ENCODE measurements around the gene ADRA2B. TPM values are rescaled to one million over a fixed set of nuclear protein-coding genes. Genes with fewer than 3 reads are reported as not detected.

ADRA2B gene
- total and polyA plus RNA-seq, 2 donors (not counting 1 experiment from before 2014, with no cell fraction given) = 0.27 to 0.46 TPM

- Mint-ChIP-seq H3K4me1 (peaks cover 27% of the 10 kb centered on the region), H3K9me3 (ENCODE audit: insufficient read depth) (no peaks in the 10 kb centered on the region), H3K27ac (peak within 1 kb of the TSS; percentile 41), H3K27me3 (no peaks in the 10 kb centered on the region), H3K4me3 (no peak within 1 kb of the TSS)
- H3K27me3 ChIP-seq (replicated peaks in 1 of 4; ENCODE audit: control extremely low read depth in 1 of 4, control insufficient read depth in 3 of 4, insufficient read depth in 4 of 4, low read length in 3 of 4) = no peaks in the 10 kb centered on the region
- H3K9ac ChIP-seq (ENCODE audit: low read length) = no peak within 1 kb of the TSS
- WGBS (ENCODE audit: insufficient coverage) = 16% methylated on average over 10 of the region's 17 CpGs
- peaks cover 10 to 20% of the 10 kb centered on the region in 2 donors for H3K4me1 ChIP-seq (ENCODE audit: control insufficient read depth in 2 of 2, insufficient read depth in 2 of 2, low read length in 2 of 2)
- ChIA-PET POLR2A (interaction anchor here (0.6 to 2.3 kb wide), 5 partner anchors 10 to 95 kb away, joined by 3 to 15 read pairs (median 4); no protein-coding TSS in a partner anchor), CTCF (interaction anchor here (0.6 to 23.6 kb wide), 34 partner anchors 9 to 641 kb away, joined by 3 to 1065 read pairs (median 6); partner anchors contain the start of genes ADRA2B, ANKRD36C, CIAO1 and STARD7)
- peak within 1 kb of the TSS; percentile 20 for H3K4me2 ChIP-seq (replicated peaks; ENCODE audit: low read depth, low read length, poor library complexity, severe bottlenecking)
- peaks cover 3% of the 10 kb centered on the region for H4K20me1 ChIP-seq (ENCODE audit: control insufficient read depth, insufficient read depth, low read length, poor library complexity, severe bottlenecking)
- ATAC-seq (ENCODE audit: low read depth) = peak; percentile 63
- H3K36me3 ChIP-seq (replicated peaks in 1 of 2; ENCODE audit: control extremely low read depth in 1 of 2, control insufficient read depth in 1 of 2, extremely low read depth in 1 of 2, insufficient read depth in 2 of 2, low read length in 1 of 2) = no peaks in the 10 kb centered on the region
- no peak within 1 kb of the TSS for H2AFZ ChIP-seq (ENCODE audit: insufficient read depth, low read depth, low read length, poor library complexity, severe bottlenecking)
- peak; percentile 81 for DNase-seq
- H3K79me2 ChIP-seq (ENCODE audit: control insufficient read depth, insufficient read depth, low read length) = no peaks in the 10 kb centered on the region
- no peak for TF ChIP-seq EZH2 (IDR thresholded peaks at IDR 0.05; ENCODE audit: borderline replicate concordance, insufficient read depth, low read depth, low read length, poor library complexity, severe bottlenecking)
- TF ChIP-seq, protein P1, sequence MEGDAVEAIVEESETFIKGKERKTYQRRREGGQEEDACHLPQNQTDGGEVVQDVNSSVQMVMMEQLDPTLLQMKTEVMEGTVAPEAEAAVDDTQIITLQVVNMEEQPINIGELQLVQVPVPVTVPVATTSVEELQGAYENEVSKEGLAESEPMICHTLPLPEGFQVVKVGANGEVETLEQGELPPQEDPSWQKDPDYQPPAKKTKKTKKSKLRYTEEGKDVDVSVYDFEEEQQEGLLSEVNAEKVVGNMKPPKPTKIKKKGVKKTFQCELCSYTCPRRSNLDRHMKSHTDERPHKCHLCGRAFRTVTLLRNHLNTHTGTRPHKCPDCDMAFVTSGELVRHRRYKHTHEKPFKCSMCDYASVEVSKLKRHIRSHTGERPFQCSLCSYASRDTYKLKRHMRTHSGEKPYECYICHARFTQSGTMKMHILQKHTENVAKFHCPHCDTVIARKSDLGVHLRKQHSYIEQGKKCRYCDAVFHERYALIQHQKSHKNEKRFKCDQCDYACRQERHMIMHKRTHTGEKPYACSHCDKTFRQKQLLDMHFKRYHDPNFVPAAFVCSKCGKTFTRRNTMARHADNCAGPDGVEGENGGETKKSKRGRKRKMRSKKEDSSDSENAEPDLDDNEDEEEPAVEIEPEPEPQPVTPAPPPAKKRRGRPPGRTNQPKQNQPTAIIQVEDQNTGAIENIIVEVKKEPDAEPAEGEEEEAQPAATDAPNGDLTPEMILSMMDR (IDR thresholded peaks at IDR 0.05) = peak; percentile 67
- no peak within 1 kb of the TSS for H3K4me3 ChIP-seq (ENCODE audit: control extremely low read depth in 1 of 5, extremely low read depth in 1 of 5, insufficient read depth in 1 of 5, low read depth in 2 of 5, low read length in 4 of 5)
- intact Hi-C loops (cut with micrococcal nuclease) = loop anchor here (1.0 to 2.0 kb wide), 3 partner anchors 36 to 370 kb away; no protein-coding TSS in a partner anchor
- no peaks in the 10 kb centered on the region for H3K9me3 ChIP-seq (ENCODE audit: control extremely low read depth in 1 of 3, control insufficient read depth in 2 of 3, insufficient read depth in 1 of 3, low read length in 2 of 3)
- no peak within 1 kb of the TSS for H3K27ac ChIP-seq (ENCODE audit: low read length in 2 of 2)
Measured at GRCh38 chr2:96138179-96139145, 22.1 kb upstream of the ADRA2B start, which contains the start of gene ASTL. Gene ASTL, minus strand, starts transcription at chr2:96138502. Its CDS starts 66 bp downstream, at chr2:96138436.
